Activated T-helper 2 cell treated with anti-CD3 and anti-CD28 coated beads, Interferon-gamma antibody, Interleukin-2, Interleukin-4, amounts not matched to agents 10 μg/mL and 5 μg/mL and 100 μg/mL, durations not matched to agents 14 hours and 24 hours and 36 hours (primary cell): ENCODE data around the gene SGMS1. TPM values are rescaled to one million over a fixed set of nuclear protein-coding genes. Genes with fewer than 3 reads are reported as not detected.

Source experiments
- DNase-seq: peaks from one replicate; pipeline ENCODE4 v3.0.0; 2021; ENCODE audit warnings: low spot score
- H3K27ac Mint-ChIP-seq: one replicate; pipeline ENCODE4 v1.8.0; 2021; ENCODE audit warnings: mixed read lengths
- H3K27me3 Mint-ChIP-seq: one replicate; pipeline ENCODE4 v1.8.0; 2021; ENCODE audit warnings: low read depth, mixed read lengths
- H3K36me3 Mint-ChIP-seq: one replicate; pipeline ENCODE4 v1.8.0; 2021; ENCODE audit warnings: low read depth, mixed read lengths
- H3K4me1 Mint-ChIP-seq: one replicate; pipeline ENCODE4 v1.8.0; 2021; ENCODE audit warnings: low read depth, mixed read lengths
- H3K4me3 Mint-ChIP-seq: one replicate; pipeline ENCODE4 v1.8.0; 2021; ENCODE audit warnings: low read depth, mild to moderate bottlenecking, moderate library complexity, mixed read lengths
- H3K9me3 Mint-ChIP-seq: one replicate; pipeline ENCODE4 v1.8.0; 2021; ENCODE audit warnings: mixed read lengths
- intact Hi-C: fragments of 100-400 bp; cut with micrococcal nuclease; formaldehyde crosslinking; loops from one replicate; pipeline ENCODE4 v1.15.1; 2023
- total RNA-seq: library from RNA; stranded (reverse); gene quantifications from 2 replicates; pipeline ENCODE4 v1.2.3, GENCODE V29; 2022

The SGMS1 gene
- total RNA-seq, 1 donor from 2014 or later, result 10.7 TPM

DNA sequence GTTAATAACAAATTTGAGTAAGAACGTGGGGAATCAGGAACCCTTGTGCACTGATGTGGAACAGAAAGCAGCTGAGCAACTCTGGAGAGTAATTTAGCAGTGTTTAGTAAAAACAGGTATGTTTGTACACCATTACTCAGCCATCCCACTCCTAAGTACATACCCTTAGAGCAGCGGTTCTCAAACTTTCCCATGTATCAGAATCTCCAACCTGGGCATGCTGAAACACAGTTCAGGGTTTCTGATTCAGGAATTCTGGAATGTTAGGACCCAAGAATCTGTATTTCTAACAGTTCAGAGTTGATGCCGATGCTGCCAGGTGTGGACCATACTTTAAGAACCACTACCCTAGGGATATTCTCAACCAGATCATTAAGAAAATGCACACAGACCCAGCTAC is 5.1 kb downstream of the SGMS1 start:
- H3K9me3 Mint-ChIP-seq, result no peaks in the 10 kb centered on the region
- H3K27me3 Mint-ChIP-seq, result peaks cover 4% of the 10 kb centered on the region
- peaks cover 3% of the 10 kb centered on the region for H3K36me3 Mint-ChIP-seq
- no peak overlapping the region for H3K27ac Mint-ChIP-seq
- DNase-seq, result no peak
- no peak overlapping the region for H3K4me3 Mint-ChIP-seq
- intact Hi-C loops, result no loop called here
- peaks cover 25% of the 10 kb centered on the region for H3K4me1 Mint-ChIP-seq

DNA sequence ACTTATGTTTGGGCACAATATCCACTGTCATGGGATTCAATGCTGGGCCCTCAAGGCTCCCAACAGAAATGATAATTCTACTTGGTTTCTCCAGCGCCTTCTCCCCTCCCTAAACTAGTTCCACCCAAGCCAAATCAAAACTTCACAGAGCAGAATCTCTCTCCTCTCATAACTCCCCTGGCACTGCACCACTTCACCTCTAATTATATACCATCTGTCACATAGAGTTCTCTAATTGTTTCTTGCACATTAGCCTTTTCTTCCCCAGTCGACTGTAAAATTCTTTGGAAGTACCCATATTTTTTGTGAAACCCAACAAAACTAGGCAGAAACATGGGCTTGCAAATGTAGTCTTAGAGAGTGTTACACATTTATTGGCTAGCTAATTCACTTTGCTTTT is 8.1 kb downstream of the SGMS1 start:
- intact Hi-C loops, result no loop called here
- DNase-seq, result no peak
- Mint-ChIP-seq H3K27me3 (peaks cover 7% of the 10 kb centered on the region), H3K36me3 (peaks cover 3% of the 10 kb centered on the region), H3K27ac (no peak overlapping the region), H3K4me1 (peaks cover 17% of the 10 kb centered on the region), H3K4me3 (no peak overlapping the region), H3K9me3 (no peaks in the 10 kb centered on the region)

DNA sequence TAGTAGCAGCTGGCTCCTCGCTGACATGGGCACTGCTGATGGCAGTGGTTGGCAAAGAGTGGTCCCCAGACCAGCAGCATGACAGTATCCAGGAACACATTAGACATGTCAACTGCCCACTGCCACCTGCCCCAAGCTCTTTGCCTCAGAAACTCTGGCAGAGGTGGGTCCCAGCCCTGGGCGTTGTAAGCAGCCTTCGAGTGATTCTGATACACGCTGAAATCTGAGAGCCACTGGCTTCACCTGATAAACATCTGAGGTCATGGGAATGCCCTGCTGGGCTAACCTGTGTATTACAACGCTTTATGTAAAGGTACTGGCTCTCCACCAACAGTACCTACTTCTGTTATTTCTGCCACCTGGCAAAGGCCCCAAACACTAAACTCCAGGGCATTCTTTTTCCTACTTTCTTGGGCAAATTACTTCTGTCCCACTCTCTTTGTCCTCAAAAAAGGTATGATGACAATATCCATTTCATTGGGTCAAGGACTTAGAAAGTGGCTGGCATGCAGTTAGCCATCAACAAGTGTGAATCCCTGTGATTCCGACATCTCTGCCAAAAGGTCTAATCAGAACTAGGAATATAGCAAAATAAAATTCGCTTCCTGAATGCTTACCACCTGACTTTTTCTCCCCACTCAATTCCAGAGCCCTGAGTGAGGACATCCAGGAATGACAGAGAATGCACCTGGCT is 9.2 kb downstream of the SGMS1 start:
- Mint-ChIP-seq H3K36me3 (no peaks in the 10 kb centered on the region), H3K9me3 (no peaks in the 10 kb centered on the region), H3K27me3 (peaks cover 5% of the 10 kb centered on the region), H3K4me1 (peaks cover 13% of the 10 kb centered on the region), H3K27ac (no peak overlapping the region), H3K4me3 (no peak overlapping the region)
- intact Hi-C loops, result no loop called here
- no peak for DNase-seq

DNA sequence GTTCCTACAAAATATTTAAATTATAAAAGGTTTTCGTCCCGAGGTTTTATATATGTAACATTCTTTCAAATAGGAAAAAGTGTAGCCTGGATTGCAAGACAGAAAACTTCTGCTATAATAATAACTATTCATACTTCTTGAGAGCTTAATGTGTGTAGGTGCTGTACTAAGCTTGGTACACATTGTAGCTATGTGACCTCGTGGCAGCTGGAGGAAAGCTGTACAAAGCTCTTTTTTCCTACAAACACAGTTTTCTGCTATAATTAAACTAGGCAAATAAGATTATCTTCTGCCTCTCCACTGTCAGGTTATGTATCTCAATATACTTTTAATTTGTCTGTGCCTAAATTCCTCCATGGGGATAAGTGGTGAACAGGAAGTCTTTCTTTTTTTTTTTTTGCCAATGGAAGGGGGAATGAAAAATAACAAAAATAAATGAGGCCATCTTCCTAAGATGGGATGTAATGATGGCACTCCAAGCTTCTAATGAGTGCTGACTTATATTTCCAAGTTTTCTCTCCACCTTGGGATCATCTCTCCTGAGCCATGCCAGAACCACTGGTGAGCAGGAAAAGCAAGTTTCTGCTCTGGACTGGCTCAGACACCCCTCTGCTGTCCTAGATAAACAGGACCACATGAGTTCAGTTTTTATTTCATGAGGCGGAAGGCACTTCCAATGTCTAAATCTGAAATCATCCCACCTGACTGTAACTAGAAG is 9.9 kb downstream of the SGMS1 start:
- H3K4me3 Mint-ChIP-seq, result no peak overlapping the region
- no peaks in the 10 kb centered on the region for H3K9me3 Mint-ChIP-seq
- no peaks in the 10 kb centered on the region for H3K36me3 Mint-ChIP-seq
- H3K4me1 Mint-ChIP-seq, result peaks cover 11% of the 10 kb centered on the region
- intact Hi-C loops, result no loop called here
- peaks cover 5% of the 10 kb centered on the region for H3K27me3 Mint-ChIP-seq
- H3K27ac Mint-ChIP-seq, result no peak overlapping the region
- no peak for DNase-seq

DNA sequence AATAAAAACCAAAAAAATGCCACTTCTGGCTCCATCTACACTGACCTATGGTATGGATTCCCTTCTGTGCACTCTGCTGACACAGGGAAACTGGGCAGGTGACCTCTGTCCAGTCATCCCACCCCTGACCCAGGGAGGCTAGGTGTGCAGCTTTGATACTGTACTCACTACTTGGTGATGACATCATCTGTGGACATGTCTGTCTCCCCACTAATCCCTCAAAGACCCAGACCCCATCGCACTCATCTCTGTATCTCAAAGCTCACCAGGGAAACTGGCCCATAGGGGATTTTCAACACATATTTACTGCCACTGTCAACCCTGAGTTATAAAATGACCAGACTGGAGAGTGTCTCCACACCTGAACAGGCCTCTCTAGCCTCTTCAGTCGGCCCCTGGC is 10.6 kb downstream of the SGMS1 start:
- H3K4me3 Mint-ChIP-seq, result no peak overlapping the region
- H3K27me3 Mint-ChIP-seq, result peaks cover 5% of the 10 kb centered on the region
- no peaks in the 10 kb centered on the region for H3K36me3 Mint-ChIP-seq
- H3K27ac Mint-ChIP-seq, result no peak overlapping the region
- no peak for DNase-seq
- H3K4me1 Mint-ChIP-seq, result peaks cover 8% of the 10 kb centered on the region
- intact Hi-C loops, result no loop called here
- H3K9me3 Mint-ChIP-seq, result no peaks in the 10 kb centered on the region

DNA sequence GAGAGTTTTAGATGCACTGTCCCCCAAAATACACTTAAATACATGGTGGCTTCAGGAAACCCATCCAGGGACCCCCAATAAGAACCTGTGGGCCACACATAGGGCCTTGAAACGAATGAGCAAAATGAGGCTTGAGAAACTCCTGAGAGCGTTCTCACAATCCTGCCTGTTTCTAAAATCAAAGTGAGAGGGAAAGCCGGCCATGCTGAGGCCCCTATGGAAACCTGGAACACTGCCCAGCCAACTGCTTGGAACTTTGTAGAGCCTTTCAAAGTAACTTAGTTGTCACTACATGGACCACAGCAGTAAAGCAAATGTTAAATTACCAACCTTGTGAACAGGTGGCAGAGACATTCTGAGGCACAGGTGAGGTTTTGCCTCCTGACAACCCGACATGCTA is 13.4 kb downstream of the SGMS1 start:
- no peak for DNase-seq
- Mint-ChIP-seq H3K36me3 (no peaks in the 10 kb centered on the region), H3K27ac (no peak overlapping the region), H3K9me3 (no peaks in the 10 kb centered on the region), H3K27me3 (peaks cover 5% of the 10 kb centered on the region), H3K4me1 (peaks cover 22% of the 10 kb centered on the region), H3K4me3 (no peak overlapping the region)
- intact Hi-C loops, result no loop called here

DNA sequence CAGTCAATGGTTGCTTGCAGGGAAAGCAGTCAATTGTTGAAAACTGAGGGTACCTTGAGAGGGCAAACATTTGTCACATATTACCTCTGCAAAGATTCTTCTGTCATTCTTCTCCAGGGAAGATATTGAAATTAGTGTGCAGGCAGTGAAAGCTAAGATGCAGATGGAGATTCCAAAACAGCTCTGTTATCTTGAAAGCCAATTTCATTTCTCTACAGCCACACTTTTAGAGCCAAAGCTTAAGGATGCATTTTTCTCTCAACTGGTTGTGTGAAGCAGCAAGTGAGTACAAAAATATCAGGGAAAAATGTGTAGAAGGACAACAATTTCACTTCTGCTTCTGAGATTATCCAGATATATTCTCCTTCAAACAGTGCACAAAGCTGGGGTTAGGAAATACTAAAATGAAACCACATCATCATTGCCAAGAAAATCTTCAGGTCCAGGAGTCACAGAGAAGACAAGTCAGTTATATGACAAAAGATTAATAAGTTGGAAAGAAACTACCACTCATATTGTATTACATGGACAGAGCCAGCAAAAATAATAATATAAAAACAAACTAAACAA is 16.3 kb downstream of the SGMS1 start:
- intact Hi-C loops, result no loop called here
- no peak overlapping the region for H3K27ac Mint-ChIP-seq

DNA sequence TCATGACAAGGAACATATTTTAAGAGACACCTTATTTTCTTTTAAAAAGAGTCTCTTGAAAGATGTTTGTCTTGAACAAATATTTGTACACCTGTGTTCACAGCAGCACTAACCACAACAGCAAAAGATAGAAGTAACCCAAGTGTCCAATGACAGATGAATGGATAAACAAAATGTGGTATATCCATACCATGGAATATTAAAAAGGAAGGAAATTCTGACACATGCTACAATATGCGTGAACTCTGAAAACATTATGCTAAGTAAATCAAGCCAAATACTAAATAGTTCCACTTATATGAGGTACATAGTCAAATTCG is 17.8 kb downstream of the SGMS1 start:
- Mint-ChIP-seq H3K36me3 (no peaks in the 10 kb centered on the region), H3K27me3 (no peaks in the 10 kb centered on the region), H3K27ac (no peak overlapping the region), H3K4me1 (peaks cover 35% of the 10 kb centered on the region), H3K9me3 (no peaks in the 10 kb centered on the region), H3K4me3 (no peak overlapping the region)
- no peak for DNase-seq
- intact Hi-C loops, result no loop called here

More for the DNA sequence above, 16.3 kb downstream of the SGMS1 start:
- Mint-ChIP-seq H3K4me3 (no peak overlapping the region), H3K36me3 (no peaks in the 10 kb centered on the region), H3K4me1 (peaks cover 33% of the 10 kb centered on the region), H3K27me3 (peaks cover 2% of the 10 kb centered on the region), H3K9me3 (no peaks in the 10 kb centered on the region)
- no peak for DNase-seq

DNA sequence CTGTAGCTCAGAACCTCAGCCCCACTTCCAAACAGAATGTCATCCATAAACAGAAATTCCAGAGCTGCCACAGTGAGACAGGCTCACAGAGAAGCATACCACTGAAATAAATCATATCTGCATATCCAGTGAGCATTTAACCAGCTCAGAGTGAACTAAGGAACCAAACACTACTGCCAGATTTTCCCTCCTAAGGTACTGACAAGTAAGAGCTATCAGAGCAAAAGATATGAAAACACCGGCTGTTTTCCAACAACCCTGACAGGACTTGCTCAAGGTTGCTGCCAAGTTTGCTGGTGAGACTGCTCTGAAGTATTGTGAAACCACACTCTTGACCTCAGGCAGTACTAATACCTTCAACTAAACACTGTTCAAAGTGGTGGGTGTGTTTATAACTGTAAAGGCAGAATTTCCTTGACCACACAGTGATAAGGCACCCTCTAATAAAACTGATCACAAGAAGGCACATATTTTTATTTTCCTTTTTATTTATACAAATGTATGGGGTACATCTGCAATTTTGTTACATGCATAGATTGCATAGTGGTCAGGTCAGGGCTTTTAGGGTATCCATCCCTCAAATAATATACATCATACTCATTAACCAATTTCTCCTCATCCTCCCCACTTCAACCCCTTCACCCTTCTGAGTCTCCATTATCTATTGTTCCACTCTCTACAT is 18.3 kb downstream of the SGMS1 start:
- peaks cover 38% of the 10 kb centered on the region for H3K4me1 Mint-ChIP-seq
- no peak overlapping the region for H3K4me3 Mint-ChIP-seq
- intact Hi-C loops, result no loop called here
- no peak overlapping the region for H3K27ac Mint-ChIP-seq
- DNase-seq, result no peak
- no peaks in the 10 kb centered on the region for H3K9me3 Mint-ChIP-seq
- no peaks in the 10 kb centered on the region for H3K36me3 Mint-ChIP-seq
- no peaks in the 10 kb centered on the region for H3K27me3 Mint-ChIP-seq

DNA sequence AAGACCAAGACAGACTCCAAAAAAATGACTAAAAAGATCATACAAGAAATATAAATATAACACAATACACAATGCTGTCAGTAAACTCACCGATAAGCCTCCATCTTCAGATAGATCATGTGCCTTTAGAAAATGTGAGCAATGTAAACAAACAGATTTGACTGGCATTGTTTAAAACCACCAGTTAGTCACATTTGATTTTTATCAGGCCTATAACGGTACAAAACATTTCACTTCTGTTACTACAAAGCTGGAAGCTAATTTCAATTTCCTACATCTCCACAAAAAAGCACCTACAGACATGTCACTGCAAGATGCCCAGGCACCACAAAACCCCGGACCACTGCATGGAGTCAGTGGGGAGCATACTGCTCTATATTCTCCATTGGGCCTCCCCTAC is 18.9 kb downstream of the SGMS1 start:
- Mint-ChIP-seq H3K27me3 (no peaks in the 10 kb centered on the region), H3K4me3 (no peak overlapping the region), H3K36me3 (no peaks in the 10 kb centered on the region), H3K27ac (no peak overlapping the region), H3K9me3 (no peaks in the 10 kb centered on the region), H3K4me1 (peaks cover 38% of the 10 kb centered on the region)
- DNase-seq, result no peak
- intact Hi-C loops, result no loop called here

DNA sequence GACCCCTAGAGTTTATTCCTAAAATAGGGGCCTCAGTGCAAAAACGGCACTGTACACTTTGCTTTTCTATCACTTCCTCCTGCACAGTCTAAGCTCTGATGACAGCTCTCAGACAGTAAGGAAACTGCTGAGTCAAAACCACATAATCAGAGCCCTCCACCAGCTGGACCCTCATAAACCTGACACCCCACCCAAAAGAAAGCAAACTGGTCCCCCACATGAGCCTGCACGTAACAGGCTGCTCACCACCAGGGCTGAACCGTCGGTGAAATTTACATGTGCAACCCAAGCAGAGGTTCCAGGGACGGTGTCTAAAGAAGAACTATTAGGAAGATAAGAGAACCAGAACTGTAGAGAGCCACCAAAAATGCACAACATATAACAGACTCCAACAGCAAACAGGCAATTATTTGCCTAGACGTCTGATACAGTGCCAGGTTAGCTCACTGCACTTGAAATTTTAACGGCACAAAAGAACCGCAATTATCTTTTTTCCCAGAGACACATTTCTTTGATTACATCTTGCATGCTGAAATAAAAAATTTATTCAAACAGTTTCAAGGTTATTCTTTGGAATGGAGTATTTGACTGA is 19.6 kb downstream of the SGMS1 start:
- no peaks in the 10 kb centered on the region for H3K36me3 Mint-ChIP-seq
- H3K27me3 Mint-ChIP-seq, result no peaks in the 10 kb centered on the region
- no peak overlapping the region for H3K4me3 Mint-ChIP-seq
- H3K4me1 Mint-ChIP-seq, result peaks cover 38% of the 10 kb centered on the region
- no peak overlapping the region for H3K27ac Mint-ChIP-seq
- no peak for DNase-seq
- H3K9me3 Mint-ChIP-seq, result no peaks in the 10 kb centered on the region
- intact Hi-C loops, result no loop called here

DNA sequence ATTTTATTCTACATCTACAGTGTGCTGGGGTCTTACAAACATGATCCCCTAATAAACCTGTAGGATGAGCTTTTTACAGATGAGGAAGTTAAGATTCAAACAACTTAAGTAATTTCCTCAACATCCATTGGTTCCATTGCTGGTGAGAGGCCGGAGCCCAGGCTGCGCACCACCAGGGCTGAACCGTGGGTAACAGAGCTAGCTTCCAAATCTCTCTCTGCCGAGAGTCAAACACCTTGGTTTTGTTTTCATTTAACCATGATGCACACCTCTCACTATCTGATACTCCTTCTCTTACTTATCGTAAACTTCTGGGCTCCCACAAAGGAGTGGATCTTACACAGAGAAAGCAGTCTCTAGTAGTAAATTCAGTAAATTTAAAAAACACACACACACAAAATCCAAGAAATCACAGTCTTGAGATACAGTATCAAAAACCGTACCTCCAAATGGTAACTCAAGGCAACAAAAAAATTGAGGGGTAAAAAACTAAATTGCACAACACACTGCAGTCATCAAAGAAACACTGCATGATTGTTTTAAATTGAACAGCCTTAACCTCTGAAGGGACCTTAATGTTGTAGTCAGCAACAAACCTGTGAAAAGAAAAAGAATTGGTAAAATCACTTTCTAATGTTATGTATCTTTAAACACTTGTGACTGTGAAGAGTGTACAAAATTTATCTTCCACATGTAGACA is 20.5 kb downstream of the SGMS1 start:
- no peaks in the 10 kb centered on the region for H3K9me3 Mint-ChIP-seq
- H3K4me1 Mint-ChIP-seq, result peaks cover 42% of the 10 kb centered on the region
- H3K4me3 Mint-ChIP-seq, result no peak overlapping the region
- no peak overlapping the region for H3K27ac Mint-ChIP-seq
- H3K36me3 Mint-ChIP-seq, result no peaks in the 10 kb centered on the region
- DNase-seq, result no peak
- H3K27me3 Mint-ChIP-seq, result no peaks in the 10 kb centered on the region
- intact Hi-C loops, result no loop called here
